ENCODE results near the gene SLC38A9. TPM values are rescaled to one million over a fixed set of nuclear protein-coding genes. Genes with fewer than 3 reads are reported as not detected.

The SLC38A9 gene
- total RNA-seq, 4 donors from 2014 or later, result 15.0 to 48.6 (median 32.3) TPM

- Histone ChIP-seq H3K4me3 (no peak overlapping the region), H3K4me1 (peaks cover 21 to 58% (median 35%) of the 10 kb centered on the region in 4 donors), H3K36me3 (no peaks in the 10 kb centered on the region), H3K9me3 (no peaks in the 10 kb centered on the region), H3K27me3 (no peaks in the 10 kb centered on the region), H3K27ac (peak overlapping the region; percentile 46 to 78 (median 72))
- DNase-seq, result no peak
- intact Hi-C loops (cut with DNase I; ENCODE audit: low total_unique reads) (no loop called here), in situ Hi-C loops (cut with MboI; ENCODE audit: low pct_ligation_motif_present in 1 of 4, low pct_unique_long_range_greater_than_20kb in 1 of 4, low sequenced_read_pairs in 3 of 4) (no loop called here)
- no peak for TF ChIP-seq CTCF (IDR thresholded peaks at IDR 0.05)
- TF ChIP-seq POLR2A (IDR thresholded peaks at IDR 0.05), result no peak
- no peak for TF ChIP-seq EP300 (IDR thresholded peaks at IDR 0.05; ENCODE audit: low read depth)
- TF ChIP-seq POLR2AphosphoS5 (IDR thresholded peaks at IDR 0.05), result no peak
Measured at GRCh38 chr5:55634866-55635265, 77.3 kb downstream of the SLC38A9 start.

- no peaks in the 10 kb centered on the region for H3K27me3 ChIP-seq
- H3K4me3 ChIP-seq, result no peak overlapping the region
- H3K4me1 ChIP-seq, result peaks cover 21 to 58% (median 35%) of the 10 kb centered on the region in 4 donors
- H3K9me3 ChIP-seq, result no peaks in the 10 kb centered on the region
- H3K36me3 ChIP-seq, result no peaks in the 10 kb centered on the region
- in situ Hi-C loops (cut with MboI; ENCODE audit: low pct_ligation_motif_present in 1 of 4, low pct_unique_long_range_greater_than_20kb in 1 of 4, low sequenced_read_pairs in 3 of 4), result no loop called here
- no peak for TF ChIP-seq POLR2AphosphoS5 (IDR thresholded peaks at IDR 0.05)
- no peak for TF ChIP-seq EP300 (IDR thresholded peaks at IDR 0.05; ENCODE audit: low read depth)
- no peak for TF ChIP-seq POLR2A (IDR thresholded peaks at IDR 0.05)
- TF ChIP-seq CTCF (IDR thresholded peaks at IDR 0.05), result no peak
- H3K27ac ChIP-seq, result peak overlapping the region; percentile 46 to 78 (median 72)
- 51 to 67% methylated on average over 1 of the region's 1 CpG for WGBS, 2 donors (ENCODE audit: low coverage in 1 of 2)
- intact Hi-C loops (cut with DNase I; ENCODE audit: low total_unique reads), result no loop called here
- no peak for DNase-seq
Measured at GRCh38 chr5:55634209-55634805, 77.8 kb downstream of the SLC38A9 start.

GRCh38 chr5:55633574-55634208 is 78.4 kb downstream of the SLC38A9 start:
- Histone ChIP-seq H3K4me1 (peaks cover 21 to 58% (median 35%) of the 10 kb centered on the region in 4 donors), H3K4me3 (no peak overlapping the region), H3K36me3 (no peaks in the 10 kb centered on the region), H3K27ac (peak overlapping the region; percentile 46 to 78 (median 72)), H3K27me3 (no peaks in the 10 kb centered on the region), H3K9me3 (no peaks in the 10 kb centered on the region)
- TF ChIP-seq POLR2A (IDR thresholded peaks at IDR 0.05) (no peak), CTCF (IDR thresholded peaks at IDR 0.05) (no peak), POLR2AphosphoS5 (IDR thresholded peaks at IDR 0.05) (peak in 1 of 3 donors; percentile 34), EP300 (IDR thresholded peaks at IDR 0.05; ENCODE audit: low read depth) (no peak)
- intact Hi-C loops (cut with DNase I; ENCODE audit: low total_unique reads) (no loop called here), in situ Hi-C loops (cut with MboI; ENCODE audit: low pct_ligation_motif_present in 1 of 4, low pct_unique_long_range_greater_than_20kb in 1 of 4, low sequenced_read_pairs in 3 of 4) (no loop called here)
- 43 to 55% methylated on average over 4 of the region's 4 CpGs for WGBS, 2 donors (ENCODE audit: low coverage in 1 of 2)
- peak; percentile 54 for DNase-seq

- Histone ChIP-seq H3K4me3 (no peak overlapping the region), H3K4me1 (peaks cover 9 to 45% (median 19%) of the 10 kb centered on the region in 4 donors), H3K9me3 (no peaks in the 10 kb centered on the region), H3K36me3 (no peaks in the 10 kb centered on the region), H3K27me3 (no peaks in the 10 kb centered on the region), H3K27ac (no peak overlapping the region)
- 69 to 76% methylated on average over 5 of the region's 5 CpGs for WGBS, 2 donors (ENCODE audit: low coverage in 1 of 2)
- no peak for TF ChIP-seq POLR2A (IDR thresholded peaks at IDR 0.05)
- DNase-seq, result no peak
- intact Hi-C loops (cut with DNase I; ENCODE audit: low total_unique reads) (no loop called here), in situ Hi-C loops (cut with MboI; ENCODE audit: low pct_ligation_motif_present in 1 of 4, low pct_unique_long_range_greater_than_20kb in 1 of 4, low sequenced_read_pairs in 3 of 4) (no loop called here)
Measured at GRCh38 chr5:55629815-55630214, 82.3 kb downstream of the SLC38A9 start.

Data from transverse colon (tissue), 4 donors.